ENCODE data around the gene MLLT10.

- TF ChIP-seq BACH2 (CRISPR knock-in tag; IDR thresholded peaks at IDR 0.05; ENCODE audit: borderline replicate concordance) (no peak), ZFP3 (CRISPR knock-in tag; IDR thresholded peaks at IDR 0.05) (no peak), ARNTL (CRISPR knock-in tag; IDR thresholded peaks at IDR 0.05; ENCODE audit: borderline replicate concordance, low read depth) (no peak), CSDC2 (CRISPR knock-in tag; IDR thresholded peaks at IDR 0.05) (no peak), ZFP30 (CRISPR knock-in tag; IDR thresholded peaks at IDR 0.05) (no peak), RARB (CRISPR knock-in tag; IDR thresholded peaks at IDR 0.05) (no peak), GLIS3 (CRISPR knock-in tag; IDR thresholded peaks at IDR 0.05) (no peak), ZC3H10 (CRISPR knock-in tag; IDR thresholded peaks at IDR 0.05) (no peak)
- TF ChIP-seq, protein P1, sequence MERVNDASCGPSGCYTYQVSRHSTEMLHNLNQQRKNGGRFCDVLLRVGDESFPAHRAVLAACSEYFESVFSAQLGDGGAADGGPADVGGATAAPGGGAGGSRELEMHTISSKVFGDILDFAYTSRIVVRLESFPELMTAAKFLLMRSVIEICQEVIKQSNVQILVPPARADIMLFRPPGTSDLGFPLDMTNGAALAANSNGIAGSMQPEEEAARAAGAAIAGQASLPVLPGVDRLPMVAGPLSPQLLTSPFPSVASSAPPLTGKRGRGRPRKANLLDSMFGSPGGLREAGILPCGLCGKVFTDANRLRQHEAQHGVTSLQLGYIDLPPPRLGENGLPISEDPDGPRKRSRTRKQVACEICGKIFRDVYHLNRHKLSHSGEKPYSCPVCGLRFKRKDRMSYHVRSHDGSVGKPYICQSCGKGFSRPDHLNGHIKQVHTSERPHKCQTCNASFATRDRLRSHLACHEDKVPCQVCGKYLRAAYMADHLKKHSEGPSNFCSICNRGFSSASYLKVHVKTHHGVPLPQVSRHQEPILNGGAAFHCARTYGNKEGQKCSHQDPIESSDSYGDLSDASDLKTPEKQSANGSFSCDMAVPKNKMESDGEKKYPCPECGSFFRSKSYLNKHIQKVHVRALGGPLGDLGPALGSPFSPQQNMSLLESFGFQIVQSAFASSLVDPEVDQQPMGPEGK (CRISPR knock-in tag; IDR thresholded peaks at IDR 0.05; ENCODE audit: borderline replicate concordance): no peak
These were observed 35.0 kb upstream of the MLLT10 start for GRCh38 chr10:21498986-21499385.
